Muscle of arm (tissue), 12 donors: ENCODE measurements around the gene ZMYND11. TPM values are rescaled to one million over a fixed set of nuclear protein-coding genes. Genes with fewer than 3 reads are reported as not detected.

Experiments
- DNase-seq: peaks from one replicate; pipeline ENCODE4 v3.0.0-alpha.2; 2013
- polyA plus RNA-seq, 12 donors: library from polyadenylated mRNA; unstranded; fragments of 120-200 nt; gene quantifications; one replicate each; pipeline ENCODE4 v1.2.1, GENCODE V29; 2013; ENCODE audit not compliant: insufficient read length in 12 of 12

The ZMYND11 gene
- polyA plus RNA-seq, 12 donors = 57.1 to 115 (median 71.6) TPM

DNA sequence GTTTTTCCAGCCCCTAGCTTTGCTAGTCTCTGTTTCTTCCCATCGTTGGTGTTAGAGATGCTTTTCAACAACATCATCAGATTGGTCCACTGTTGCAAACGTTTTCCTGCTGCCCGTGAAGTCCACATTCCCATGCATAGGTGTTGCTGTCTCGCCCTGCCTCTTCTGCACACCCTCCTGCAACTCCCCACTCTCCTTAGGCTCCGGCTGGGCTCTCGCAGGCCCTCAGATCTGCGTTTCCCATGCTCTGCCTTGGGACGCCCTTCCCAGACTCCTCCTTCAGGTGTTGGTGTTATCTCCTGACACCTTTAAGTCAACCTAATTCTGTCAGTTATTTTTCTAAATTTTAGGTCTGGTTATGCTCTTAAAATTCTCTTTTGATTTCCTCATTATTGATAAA is 55.0 kb downstream of the ZMYND11 start:
- DNase-seq = no peak

DNA sequence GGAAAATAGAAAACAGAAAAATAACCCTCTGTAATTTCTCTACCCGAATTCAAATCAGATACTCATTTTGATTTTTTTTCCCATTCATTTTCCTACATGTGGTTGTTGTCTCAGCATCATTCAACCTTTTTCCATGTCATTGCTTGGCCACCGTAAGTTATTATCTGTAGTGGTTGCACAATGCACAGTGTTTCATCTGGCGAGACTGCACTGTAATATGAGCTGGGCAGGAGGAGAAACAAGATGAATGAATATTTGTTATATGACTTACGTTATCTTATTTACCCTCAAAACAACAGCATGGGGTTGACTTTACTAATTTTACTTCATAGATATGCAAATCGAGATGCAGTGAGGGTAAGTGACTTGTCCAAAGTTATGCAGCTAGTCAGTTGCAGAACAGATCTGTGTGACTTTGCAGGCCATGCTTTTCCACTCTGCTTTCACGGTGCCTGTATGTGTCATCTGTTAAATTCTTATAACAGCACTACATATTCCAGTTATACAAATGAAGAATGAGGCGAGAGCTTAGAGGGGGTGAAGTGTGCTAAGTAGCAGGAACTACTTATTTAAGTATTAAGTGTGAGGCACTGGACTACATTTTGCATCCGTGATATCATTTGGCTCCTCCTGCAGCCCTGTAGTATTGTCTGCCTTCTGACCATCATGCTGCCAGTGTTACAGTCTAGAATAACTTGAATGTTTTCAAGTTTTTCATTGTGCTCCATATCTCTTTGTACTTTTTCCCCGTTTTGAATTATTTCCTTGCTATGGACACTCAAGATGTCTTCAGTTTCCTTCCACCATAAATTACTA is 56.7 kb downstream of the ZMYND11 start:
- DNase-seq = no peak

DNA sequence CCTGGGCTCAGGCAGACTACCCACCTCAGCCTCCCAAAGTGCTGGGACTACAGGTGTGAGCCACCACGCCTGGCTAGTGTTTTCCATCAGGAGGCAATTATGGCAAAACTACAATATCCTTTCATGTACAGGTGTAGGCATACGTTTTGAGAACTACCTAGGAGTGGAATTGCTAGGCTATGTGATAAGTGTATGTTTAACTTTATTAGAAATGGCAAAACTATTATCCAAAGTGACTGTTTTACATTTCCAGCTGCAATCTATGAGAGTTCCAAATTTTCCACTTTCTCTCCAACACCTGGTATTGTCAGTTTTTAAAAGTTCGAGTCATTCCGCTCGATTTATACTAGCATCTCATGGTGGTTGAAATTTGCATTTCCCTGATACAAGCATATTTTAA is 59.0 kb downstream of the ZMYND11 start:
- DNase-seq = no peak

DNA sequence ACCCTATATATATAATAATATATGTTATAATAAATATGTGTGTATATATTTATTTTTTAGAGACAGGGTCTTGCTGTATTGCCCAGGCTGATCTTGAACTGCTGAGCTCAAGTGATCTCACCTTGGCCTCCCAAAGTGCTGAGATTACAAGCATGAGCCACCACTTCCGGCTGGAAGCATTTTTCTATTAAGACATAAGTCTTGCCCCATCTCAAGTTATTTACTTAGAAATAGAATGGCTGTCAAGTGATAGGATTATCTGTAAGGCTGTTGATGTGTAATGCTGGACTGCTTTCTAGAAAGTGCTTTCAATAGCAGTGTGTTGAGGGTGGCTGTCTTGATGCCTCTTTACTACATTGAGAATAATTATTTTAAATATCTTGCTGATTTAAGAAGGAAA is 65.2 kb downstream of the ZMYND11 start:
- no peak for DNase-seq

DNA sequence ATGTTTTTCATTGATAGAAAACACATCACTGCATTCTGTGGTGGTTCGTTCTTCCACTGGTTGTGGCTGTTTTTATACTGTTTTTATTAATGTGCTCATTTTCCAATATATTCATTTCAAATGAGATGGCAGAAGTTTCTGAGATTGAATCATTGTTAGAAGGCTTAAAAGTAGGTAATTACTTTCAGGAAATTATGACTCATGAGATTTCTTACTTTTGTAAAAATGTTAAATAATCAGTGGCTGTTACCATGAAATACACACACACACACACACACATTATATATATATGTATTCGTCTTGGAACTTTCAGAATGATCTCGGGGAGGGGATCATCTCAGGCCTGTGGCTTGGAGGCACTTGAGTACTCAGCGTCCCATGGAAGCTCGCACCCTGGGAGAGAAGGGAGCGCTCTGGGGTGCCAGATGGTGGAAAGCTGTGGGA is 66.1 kb downstream of the ZMYND11 start:
- no peak for DNase-seq

DNA sequence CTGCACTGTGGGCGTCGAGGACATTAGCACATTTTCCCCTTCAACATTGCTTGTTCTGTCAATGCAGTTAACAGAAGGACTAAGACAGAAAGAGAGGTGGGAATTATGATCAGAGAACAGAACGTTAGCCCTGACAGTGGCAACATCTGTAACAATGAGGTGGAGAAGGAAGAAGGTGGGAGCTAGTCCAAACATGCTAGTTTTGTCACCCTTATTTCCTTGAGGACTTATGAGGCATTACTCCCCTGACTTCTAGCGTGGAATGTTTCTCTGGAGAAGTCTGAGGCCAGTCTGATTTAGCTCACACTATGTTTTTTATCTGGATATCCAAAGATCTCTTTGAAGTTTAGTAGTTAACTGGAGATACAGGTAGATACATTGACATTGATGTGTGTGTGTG is 73.4 kb downstream of the ZMYND11 start:
- DNase-seq = no peak

DNA sequence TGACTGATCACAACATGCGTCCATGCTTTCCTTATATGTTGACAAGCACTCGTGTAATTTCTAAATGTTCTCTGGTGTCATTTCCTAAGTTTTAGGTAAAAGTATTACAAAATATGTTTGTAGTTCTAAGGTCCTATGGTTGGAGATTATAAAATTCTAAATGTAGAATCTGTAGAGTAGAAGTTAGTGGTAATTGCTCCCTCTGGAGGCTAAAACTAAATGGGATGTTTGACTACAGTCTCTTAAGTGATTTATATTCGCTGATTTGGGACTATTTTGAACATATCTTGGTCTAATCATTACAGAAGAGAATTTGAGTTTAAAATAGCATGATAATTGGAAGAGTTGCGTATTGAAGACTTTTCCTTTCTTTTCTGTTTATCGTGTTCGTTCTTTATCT is 74.1 kb downstream of the ZMYND11 start:
- DNase-seq = no peak

DNA sequence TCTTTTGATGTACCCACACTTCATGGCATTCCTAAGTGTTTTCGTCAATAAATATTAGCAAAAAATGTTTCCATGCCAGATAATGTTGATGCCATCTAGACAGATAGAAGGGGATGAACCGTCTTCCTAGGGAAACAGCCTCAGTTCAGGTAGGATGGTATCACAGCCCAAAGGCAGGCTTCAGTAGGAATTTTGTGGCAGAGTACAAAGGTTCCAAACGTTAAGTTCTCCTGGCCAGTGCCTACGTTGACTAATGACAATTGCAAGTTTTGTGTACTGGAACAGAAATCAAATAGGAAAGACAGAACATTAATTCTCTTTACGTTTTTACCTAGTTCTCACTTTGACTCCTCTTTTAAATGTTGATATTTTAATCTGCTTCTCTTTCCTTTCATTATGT is 75.0 kb downstream of the ZMYND11 start:
- no peak for DNase-seq

DNA sequence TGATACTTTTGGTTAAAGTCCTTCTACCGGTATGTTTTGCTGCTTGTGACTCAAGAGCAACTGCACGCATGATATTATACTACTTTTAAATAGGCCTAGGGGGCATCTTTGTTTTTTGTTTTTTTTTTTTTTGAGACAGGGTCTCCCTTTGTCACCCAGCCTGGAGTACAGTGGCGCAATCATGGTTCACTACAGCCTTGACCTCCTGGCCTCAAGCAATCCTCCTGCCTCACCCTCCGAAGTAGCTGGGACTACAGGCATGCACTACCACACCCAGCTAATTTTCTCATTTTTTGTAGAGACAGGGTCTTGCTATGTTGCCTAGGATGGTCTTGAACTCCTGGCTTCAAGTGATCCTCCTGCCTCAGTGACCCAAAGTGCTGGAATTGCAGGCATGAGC is 80.2 kb downstream of the ZMYND11 start:
- DNase-seq = no peak

DNA sequence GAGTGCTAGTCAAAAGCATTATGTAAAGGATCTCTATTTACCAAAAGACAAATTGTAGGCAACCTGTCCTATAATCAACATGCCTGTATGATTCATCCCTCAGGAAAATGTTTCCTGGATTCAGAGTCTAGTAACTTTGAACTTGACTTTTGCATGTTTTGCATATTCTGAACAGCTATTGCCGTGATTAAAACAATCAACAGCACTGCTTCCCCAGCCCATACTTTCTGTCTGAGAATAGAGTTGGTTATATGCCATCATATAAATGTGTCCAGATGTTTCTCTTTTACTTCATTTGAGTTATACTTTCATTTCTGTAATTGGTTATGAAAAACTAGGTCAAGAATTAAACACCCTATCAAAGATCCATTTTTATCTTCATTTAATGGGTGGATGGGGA is 83.5 kb downstream of the ZMYND11 start:
- DNase-seq = peak; percentile 23

DNA sequence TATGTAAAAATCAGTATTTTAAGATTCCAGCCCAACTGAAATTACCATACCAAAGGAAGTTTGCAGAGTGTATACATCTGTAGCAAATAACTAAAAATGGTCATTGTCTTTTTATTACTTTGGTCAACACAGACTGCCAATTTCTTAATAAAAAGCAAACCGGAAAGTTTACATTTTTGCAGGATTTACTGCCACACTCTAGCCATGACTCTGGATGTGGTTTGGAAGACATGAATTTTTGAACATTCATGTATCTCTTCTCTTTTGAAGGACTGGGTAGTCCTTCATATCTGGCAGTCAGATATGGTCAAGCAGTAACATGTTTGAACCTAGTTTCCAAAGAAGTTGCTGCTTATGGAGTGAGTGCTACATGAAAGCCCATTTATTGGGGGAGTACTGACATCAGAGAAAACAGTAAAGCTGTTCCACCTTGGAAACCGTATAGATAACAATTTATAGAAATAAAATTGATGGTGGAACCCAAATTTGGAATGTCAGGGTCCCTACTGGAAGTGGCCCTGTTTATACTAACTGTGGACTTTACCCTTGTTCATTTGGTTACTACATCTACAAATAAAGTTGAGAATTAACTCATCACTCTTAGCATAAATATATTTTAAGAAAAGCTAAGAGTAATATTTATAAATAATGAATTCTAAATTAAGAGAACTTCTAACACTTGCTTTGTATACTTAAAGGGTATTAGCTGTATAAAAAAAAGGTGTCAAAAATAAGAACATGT is 84.6 kb downstream of the ZMYND11 start:
- no peak for DNase-seq

DNA sequence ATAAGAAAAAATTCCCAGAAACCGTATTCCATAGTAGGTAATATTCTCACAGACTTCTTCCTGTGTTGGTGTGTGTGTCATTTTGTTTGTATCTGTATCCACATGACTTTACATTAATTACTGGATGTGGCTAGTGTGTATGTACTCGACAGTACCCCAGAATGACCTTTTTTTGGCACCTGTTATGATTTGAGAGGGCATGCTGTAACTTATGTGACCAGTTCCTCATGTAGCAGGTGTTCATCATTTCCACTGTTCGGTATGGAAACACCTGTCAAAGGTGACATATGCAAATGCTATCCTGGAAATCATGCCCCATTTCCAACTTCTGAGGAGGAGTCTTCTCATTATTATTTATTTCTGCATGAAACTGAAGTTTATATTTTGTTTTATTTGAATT is 89.3 kb downstream of the ZMYND11 start:
- DNase-seq = no peak

DNA sequence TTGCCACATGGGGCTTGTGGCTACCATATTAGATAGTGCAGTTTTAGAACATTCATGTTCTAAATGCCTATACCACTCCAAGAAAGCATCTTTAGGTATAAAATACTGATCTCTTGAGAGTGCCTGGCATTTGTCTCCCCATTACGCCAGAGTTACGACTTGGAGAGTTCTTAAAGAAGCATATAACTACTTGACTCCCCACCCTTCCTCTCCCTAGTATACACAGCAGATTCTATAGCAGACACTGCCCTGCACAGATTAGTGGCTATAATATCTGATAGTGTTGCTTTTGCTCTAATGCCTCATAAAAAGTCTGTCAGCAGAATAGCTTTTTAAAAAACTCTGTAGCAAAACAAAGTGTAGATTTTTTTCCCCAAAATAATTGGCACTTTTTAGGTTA is 90.8 kb downstream of the ZMYND11 start:
- DNase-seq = no peak

DNA sequence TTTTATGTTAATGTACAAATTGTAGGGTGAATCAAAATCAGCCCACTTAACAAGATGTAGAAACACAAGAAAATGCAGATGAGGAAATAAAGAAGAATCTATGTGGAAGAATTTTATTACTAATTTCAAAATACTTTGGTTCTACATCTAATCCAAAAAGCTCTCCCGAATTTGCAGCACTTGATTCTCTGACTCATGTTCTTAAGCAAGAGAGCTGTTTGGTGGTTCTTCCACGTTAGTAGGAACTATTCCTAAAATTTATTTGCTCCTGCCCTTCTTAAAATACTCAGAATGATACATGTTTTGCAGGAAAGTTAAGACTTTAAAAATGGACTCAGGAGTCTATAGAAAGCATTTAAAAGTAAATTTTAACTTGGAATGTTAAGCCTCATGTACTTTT is 91.8 kb downstream of the ZMYND11 start:
- no peak for DNase-seq

DNA sequence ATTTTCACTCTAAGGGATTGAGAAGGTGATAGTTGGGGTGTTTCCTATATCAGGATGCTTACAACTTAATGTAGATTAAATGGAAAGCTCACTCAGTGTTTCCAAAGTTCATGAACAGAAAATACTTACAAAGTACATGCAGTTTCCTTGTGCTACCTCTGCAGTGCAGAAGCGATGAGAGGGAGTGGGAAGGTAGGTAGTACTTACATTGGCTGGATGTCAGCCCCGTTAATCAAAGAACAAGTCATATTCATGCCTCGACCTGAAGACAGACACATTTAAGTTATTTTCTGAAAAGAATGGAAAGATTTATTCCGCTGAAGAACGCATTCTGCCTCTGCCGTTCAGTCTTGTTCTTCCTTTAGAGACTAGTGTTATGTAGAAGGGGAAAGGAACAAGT is 93.1 kb downstream of the ZMYND11 start:
- DNase-seq = no peak

DNA sequence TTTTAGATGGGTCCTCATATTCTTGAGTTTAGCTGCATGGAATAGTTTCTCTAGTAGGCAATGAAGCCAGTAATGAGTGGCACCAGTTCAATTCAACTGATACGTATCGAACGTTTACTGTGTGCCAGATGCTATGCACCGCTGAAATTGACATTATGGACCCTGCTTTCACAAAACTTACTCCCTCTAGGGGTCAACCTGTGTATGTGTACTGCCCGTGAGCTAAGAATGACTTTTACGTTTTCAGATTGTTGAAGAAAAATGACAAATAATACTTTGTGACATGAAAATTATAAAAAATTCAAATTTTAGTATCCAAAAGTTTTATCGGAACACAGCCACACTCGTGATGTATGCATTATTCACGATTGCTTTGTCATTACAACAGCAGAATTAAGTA is 95.5 kb downstream of the ZMYND11 start:
- DNase-seq = no peak

DNA sequence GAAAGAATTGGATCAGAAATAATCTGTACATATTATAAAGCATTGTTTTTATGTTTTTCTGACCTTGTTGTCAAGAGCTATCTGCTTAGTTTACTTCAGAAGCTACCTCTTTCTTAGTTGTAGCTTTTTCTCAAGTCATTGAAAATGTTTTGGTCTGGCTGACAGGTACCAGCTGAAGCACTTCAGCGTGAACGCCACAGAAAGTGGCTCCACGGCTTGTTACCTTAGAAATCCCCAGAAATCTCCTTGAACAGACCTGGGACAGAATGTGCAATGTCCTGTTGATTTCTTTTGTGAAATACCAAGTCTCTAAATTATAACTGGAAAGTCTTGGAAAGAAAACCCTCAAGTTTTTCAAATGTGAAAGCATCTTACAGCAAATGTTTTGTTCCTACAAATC is 96.8 kb downstream of the ZMYND11 start:
- no peak for DNase-seq

DNA sequence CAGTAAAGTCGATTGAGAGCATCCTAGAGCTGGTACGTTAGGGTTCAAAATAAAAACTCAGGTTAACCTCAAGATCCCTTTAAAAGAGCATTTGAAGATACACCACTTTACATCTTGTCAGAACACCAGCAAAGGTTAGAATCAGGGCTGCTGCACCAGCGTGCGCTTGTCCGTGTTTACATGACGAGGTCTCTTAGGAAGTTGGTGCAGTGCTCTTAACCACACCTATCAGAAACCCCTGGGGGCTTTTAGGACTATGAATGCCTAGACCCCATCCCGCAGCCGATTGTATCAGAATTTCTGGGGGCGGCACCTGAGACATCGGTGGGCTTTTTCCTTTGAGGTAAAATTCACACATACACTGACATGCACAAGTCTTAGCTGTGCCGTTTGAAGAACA is 97.6 kb downstream of the ZMYND11 start:
- DNase-seq = no peak

DNA sequence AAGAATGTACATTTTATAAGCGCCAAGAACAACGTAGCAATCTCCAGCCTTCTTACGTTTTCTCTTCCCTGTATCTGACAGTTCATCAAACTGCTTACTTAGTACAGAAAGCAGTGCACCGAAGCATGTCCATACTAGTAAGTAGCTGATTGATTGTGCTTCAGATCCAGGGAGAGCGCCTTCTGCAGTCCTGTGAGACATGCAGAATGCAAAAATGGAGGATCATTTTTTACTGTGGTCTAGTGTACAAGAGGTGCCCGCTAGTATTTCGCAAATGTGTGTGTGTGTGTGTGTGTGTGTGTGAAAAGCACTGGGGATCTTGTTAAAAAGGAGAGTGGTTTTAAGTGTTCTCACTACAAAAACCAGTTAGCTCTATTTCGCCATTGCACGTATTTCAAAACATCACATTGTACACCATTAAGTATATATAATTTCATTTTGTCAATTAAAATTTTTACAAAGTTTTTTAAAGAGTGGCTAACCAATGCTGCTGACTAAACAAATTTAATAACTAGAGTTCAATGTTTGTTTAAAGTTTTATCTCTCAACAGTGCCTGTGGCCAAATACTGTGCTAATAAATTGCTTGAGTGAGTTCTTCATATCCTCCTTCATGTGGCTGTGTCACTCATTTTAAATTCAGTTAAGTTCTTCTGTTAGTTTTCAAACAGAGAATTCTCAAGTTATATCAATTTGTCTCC is 99.6 kb downstream of the ZMYND11 start:
- no peak for DNase-seq

DNA sequence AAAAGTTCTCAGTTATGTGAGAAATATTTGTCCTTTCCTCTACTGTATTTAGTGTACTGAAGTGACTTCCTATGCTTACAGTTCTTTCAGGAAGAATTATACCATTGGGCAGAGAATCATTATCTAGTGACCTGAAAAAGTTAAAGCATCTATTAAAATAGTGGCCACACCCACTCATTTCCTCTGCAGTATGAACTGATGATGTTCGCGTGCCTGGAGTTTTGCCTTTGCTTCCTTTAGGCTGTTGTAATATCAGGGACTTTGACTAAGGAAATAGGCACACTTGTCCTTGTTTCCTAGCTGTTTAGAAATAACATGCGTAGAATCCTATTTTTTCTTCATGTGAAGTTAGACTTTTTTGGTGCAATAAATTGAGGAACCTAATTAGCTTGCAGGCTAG is 100.7 kb downstream of the ZMYND11 start:
- no peak for DNase-seq

DNA sequence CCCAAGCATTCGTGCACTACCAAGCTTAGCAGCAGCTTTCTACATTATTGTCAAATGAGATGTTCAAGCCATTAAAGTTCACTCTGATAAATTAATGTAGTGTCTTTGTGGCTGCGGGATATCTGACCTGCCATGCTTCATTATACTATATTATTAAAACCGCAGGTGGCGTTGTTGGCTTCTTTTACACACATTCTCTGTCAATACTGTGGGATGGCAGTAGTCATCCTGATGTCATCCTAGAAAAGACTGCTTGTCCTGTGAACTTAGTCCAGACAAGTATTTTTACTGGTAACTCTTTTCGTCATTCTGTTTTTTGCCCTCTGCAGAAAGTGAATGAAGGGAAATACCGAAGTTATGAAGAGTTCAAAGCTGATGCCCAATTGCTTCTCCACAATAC is 103.9 kb downstream of the ZMYND11 start:
- no peak for DNase-seq

DNA sequence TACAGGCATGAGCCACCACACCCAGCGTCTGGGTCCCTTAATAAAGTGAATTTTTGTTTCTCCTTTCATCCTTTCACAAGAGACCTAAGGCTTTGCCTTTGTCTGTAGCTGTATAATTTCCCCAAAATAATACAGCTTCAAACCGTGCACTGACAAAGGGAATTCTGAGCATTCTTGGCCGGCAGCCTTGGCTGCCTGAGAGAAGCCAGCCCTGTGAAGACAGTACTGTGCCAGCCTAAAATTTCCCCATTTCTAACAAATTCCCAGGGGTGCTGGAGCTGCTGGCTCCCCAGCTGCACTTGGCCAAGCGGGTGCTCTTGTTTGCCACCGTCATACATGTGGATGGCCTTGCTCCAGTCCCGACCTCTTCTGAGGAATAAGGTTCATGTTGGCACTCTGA is 106.2 kb downstream of the ZMYND11 start:
- peak; percentile 41 for DNase-seq
